GM12865 (cell line): ENCODE data around the gene VGLL4.

Experiments
- DNase-seq: peaks from one replicate; pipeline ENCODE4 v3.0.0; 2010; ENCODE audit warnings: low read depth
- H3K4me3 ChIP-seq: 2 replicates; pipeline ENCODE4 v1.5.1; 2011; ENCODE audit warnings: mild to moderate bottlenecking, low read depth, low read length, control low read depth
- CTCF ChIP-seq: IDR thresholded peaks from 2 replicates; pipeline ENCODE4 v1.5.1; 2011; ENCODE audit warnings: low read length, control low read depth, low read depth, inconsistent platforms; ENCODE audit not compliant: insufficient read depth; ENCODE audit errors: missing control alignments

The VGLL4 gene

GRCh38 chr3:11587766-11588165, 55.9 kb downstream of the VGLL4 start:
- DNase-seq: no peak
- no peak overlapping the region for H3K4me3 ChIP-seq
- no peak for TF ChIP-seq CTCF

GRCh38 chr3:11584570-11584969, 59.1 kb downstream of the VGLL4 start:
- no peak for TF ChIP-seq CTCF
- no peak for DNase-seq
- H3K4me3 ChIP-seq: no peak overlapping the region

DNA sequence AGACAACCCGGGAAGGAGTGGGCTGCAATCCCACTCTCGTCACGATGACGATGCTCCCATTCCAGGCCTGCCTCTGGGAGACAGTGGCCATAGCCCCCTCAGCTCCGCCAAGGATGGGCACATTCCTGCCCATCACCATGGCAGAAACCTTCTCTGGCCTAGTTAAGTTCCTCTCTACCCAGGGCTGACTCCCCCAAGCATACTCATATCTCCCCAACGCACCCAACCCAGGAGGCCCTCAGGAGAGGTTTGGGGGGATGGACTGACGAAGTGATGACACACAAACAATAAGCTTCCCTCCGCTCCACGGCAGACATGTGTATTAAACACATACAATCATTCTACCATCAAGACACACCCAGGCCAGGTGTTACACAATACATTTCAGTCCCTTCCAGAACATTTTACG, 60.1 kb downstream of the VGLL4 start:
- TF ChIP-seq CTCF: no peak
- DNase-seq: no peak
- no peak overlapping the region for H3K4me3 ChIP-seq

- no peak for DNase-seq
- TF ChIP-seq CTCF: no peak
- H3K4me3 ChIP-seq: no peak overlapping the region
Measured at GRCh38 chr3:11583235-11583634, 60.5 kb downstream of the VGLL4 start.

DNA sequence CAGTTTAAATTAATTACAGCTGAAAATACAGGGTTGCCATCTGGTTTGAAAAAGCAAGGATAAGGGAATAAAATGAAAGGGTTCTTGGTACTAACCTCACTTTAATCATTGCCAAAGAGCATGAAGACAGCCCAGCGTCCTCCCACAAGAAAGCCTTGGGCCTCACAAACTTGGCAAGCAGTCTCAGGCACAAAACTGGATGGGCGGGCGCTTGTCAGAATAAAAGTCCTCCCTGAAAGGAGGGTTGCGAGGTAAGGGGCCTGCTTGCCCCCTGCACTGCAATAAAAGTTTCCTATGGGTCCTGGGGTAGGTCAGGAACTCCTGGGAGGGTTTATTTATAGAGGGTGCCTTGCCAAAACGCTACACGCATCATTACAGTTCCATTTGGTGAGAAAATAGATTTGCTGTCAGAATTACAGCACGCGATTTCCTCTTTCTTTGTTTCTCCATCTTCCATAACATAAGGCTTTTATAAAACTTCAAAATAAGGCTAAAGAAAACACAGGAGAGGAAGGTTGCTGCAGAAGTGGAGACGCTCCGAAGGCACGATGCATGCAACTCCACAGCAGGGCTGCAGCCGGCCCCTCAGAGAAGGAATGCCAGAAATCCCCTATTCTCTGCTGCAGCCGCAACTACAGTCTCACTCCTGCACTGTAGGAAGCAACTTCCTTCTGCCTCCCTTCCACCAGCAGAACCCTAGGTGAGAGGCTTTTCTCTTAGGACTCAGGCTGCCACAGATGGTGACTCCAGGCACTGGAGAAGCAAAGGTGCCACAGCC, 61.3 kb downstream of the VGLL4 start:
- TF ChIP-seq CTCF: no peak
- DNase-seq: no peak
- no peak overlapping the region for H3K4me3 ChIP-seq

- no peak for TF ChIP-seq CTCF
- no peak overlapping the region for H3K4me3 ChIP-seq
- no peak for DNase-seq
Measured at GRCh38 chr3:11581237-11582190, 62.2 kb downstream of the VGLL4 start.
